Erythroblast (primary cell): ENCODE measurements around the gene ZSWIM8.
"Not testable (repeated sequence)": the region's sequence is repeated elsewhere in the genome, so short reads cannot be mapped to it uniquely, and the experiment has no call there.

Source experiments
- DNase-seq, 2 experiments: peaks; one replicate each; lab custom pipeline; 2025; lab: John Stamatoyannopoulos, UW
- GATA1 ChIP-seq: IDR thresholded peaks from 2 replicates; pipeline ENCODE4 v1.6.1; 2011; ENCODE audit warnings: low read depth, mild to moderate bottlenecking, control low read depth, low read length, moderate library complexity
- POLR2A ChIP-seq: IDR thresholded peaks from 2 replicates; pipeline ENCODE4 v1.6.1; 2011; ENCODE audit warnings: mild to moderate bottlenecking, low read length

The ZSWIM8 gene

GRCh38 chr10:73785211-73785720 is at the start of gene ZSWIM8:
Gene ZSWIM8 (plus strand): TSS chr10:73785606. CDS start chr10:73785879, 273 bp downstream.
- TF ChIP-seq GATA1 (no peak), POLR2A (peak; percentile 74)
- DNase-seq: peak; percentile 96 to 97

- not testable (repeated sequence) for DNase-seq
Measured at GRCh38 chr10:73740501-73741254, 44.7 kb upstream of the ZSWIM8 start.

- DNase-seq: no peak
Measured at GRCh38 chr10:73742454-73742734, 43.0 kb upstream of the ZSWIM8 start.

GRCh38 chr10:73743327-73743904 is 42.0 kb upstream of the ZSWIM8 start:
- peak in 1 of 2 experiments; percentile 54 for DNase-seq
- TF ChIP-seq GATA1 (no peak), POLR2A (no peak)

More at GRCh38 chr10:73742454-73742734, 43.0 kb upstream of the ZSWIM8 start:
- TF ChIP-seq POLR2A (no peak), GATA1 (no peak)

- peak; percentile 97 for DNase-seq
- TF ChIP-seq POLR2A (peak; percentile 91), GATA1 (no peak)
Measured at GRCh38 chr10:73743905-73744663, 41.3 kb upstream of the ZSWIM8 start, which contains the start of gene SEC24C. Gene SEC24C (plus strand): TSS chr10:73744372. CDS start chr10:73746833, 2,461 bp downstream.

GRCh38 chr10:73744664-73744975 is 40.8 kb upstream of the ZSWIM8 start:
- TF ChIP-seq POLR2A (no peak), GATA1 (no peak)
- DNase-seq: peak; percentile 82 to 83

- no peak for TF ChIP-seq GATA1
- no peak for TF ChIP-seq POLR2A
- DNase-seq: no peak
Measured at GRCh38 chr10:73746721-73747120, 38.7 kb upstream of the ZSWIM8 start.

- no peak for TF ChIP-seq POLR2A
- no peak for TF ChIP-seq GATA1
Measured at GRCh38 chr10:73750819-73751218, 34.6 kb upstream of the ZSWIM8 start.

GRCh38 chr10:73756183-73756582 is 29.2 kb upstream of the ZSWIM8 start:
- TF ChIP-seq POLR2A (no peak), GATA1 (no peak)
- DNase-seq: peak; percentile 58 to 69

More at GRCh38 chr10:73750819-73751218, 34.6 kb upstream of the ZSWIM8 start:
- DNase-seq: no peak

GRCh38 chr10:73758704-73759511 is 26.5 kb upstream of the ZSWIM8 start:
- DNase-seq: no peak
- TF ChIP-seq GATA1: no peak
- no peak for TF ChIP-seq POLR2A

GRCh38 chr10:73759512-73760115 is 25.8 kb upstream of the ZSWIM8 start:
- no peak for DNase-seq
- TF ChIP-seq POLR2A (no peak), GATA1 (no peak)

- TF ChIP-seq GATA1: no peak
- TF ChIP-seq POLR2A: no peak
- DNase-seq: no peak
Measured at GRCh38 chr10:73761781-73762180, 23.6 kb upstream of the ZSWIM8 start.

GRCh38 chr10:73762915-73763314 is 22.5 kb upstream of the ZSWIM8 start:
- TF ChIP-seq POLR2A: no peak
- TF ChIP-seq GATA1: no peak
- no peak for DNase-seq

- DNase-seq: no peak
Measured at GRCh38 chr10:73763343-73763742, 22.1 kb upstream of the ZSWIM8 start.

More at GRCh38 chr10:73763343-73763742, 22.1 kb upstream of the ZSWIM8 start:
- TF ChIP-seq GATA1 (no peak), POLR2A (no peak)
